ENCODE results near the gene RTN4RL1.

GRCh38 chr17:1975573-1975972 is 49.6 kb downstream of the RTN4RL1 start:
- TF ChIP-seq CTCF (conservative IDR thresholded peaks at IDR 0.05; ENCODE audit: low read length): no peak
- TF ChIP-seq EZH2phosphoT487 (IDR thresholded peaks at IDR 0.05; ENCODE audit: borderline replicate concordance, low read depth, low read length): no peak
